HG02588 (cell line): Measurements from ENCODE around the gene ASAP2.

Source experiments
- ATAC-seq: cut with Tn5 transposase; IDR thresholded peaks from one replicate; pipeline ENCODE4 v1.9.1; 2021; ENCODE audit warnings: mild to moderate bottlenecking, moderate library complexity; ENCODE audit not compliant: unreplicated experiment

The ASAP2 gene

DNA sequence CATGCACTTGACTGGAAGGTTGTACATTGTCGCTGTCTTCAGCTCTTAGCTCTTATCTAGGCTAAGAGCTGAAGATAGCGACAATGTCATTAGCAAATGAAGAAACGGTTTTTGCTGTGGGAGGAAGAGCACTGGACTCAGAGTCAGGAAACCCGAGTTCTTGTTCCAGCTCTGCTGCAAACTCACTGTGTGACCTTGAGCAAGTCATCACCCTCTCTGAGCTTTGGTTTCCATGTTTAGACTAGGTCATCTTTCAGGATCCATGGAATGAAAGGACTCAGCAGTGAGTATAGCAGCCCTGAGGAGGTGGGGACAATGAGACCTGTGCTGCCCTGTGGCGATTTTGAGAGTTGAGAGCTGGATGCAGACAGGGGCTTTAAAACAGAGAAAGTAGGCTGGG lies 85.3 kb downstream of the ASAP2 start:
- no peak for ATAC-seq

DNA sequence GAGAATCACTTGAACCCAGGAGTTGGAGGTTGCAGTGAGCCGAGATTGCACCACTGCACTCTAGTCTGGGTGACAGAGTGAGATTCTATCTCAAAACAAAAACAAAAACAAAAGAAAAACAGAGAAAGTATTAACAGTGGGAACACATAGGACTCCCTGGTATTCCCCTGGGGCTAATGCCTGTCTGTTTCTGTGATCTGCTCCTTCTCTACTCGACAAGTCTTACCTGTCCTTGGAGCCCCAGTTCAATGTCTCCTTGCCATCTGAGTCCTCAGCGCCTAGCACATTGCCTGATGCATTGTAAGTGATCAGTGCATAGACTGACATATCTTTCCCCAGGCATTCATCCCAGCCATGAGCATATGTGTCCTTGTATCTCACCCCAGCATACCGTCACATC lies 85.8 kb downstream of the ASAP2 start:
- no peak for ATAC-seq

DNA sequence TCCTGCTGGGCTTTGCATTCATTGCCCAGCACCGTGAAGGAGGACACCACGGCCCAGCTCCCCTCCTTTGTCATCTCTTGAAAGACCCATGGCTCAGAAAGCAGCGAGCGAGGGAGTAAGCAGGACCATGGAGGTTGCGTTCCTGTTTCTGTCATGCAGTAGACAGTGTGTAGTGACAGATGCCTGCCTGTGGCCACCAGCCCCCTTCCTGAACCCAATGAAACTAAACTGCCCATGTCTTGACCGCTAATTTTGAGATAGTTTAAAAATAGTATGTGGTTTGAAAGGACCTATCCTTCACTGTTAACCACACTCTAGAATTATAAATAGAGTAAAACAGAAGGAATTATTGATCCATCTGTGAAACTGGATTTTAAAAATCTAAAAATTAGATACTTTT lies 88.2 kb downstream of the ASAP2 start:
- no peak for ATAC-seq

DNA sequence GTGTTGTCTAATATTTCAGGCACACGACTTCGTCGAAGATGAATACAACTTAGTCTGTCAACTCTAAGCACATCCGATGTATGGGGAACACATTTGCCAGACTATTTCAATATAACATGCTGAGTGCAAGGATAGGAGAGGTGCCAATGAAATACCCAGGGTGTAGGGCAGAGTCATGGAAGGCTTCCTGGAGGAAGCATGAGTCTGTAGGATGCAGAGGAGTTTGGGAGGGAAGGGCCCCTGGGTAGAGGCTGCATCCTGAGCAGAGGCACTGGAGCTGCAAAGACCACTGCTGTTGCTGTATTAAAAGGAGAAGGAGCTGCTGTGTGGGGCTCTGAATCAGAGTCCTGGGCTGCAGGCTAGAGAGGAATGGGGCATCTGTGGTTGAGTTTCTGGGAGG lies 89.9 kb downstream of the ASAP2 start:
- ATAC-seq, result no peak

DNA sequence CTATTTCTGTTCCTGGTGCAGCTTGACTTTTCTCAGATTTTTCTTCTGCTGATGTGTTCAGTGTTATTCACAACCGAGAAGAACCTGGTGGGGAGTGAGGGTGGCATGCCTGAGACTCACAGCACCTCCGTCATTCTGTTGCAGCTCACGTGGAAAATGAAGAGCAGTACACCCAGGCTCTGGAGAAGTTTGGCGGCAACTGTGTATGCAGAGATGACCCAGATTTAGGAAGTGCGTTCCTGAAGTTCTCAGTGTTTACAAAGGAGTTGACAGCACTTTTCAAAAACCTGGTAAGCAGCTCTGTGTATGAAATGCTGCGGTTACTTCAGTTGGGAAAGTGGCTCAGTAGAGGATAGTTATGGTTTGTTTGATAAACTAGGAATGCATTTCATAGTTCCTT lies 90.5 kb downstream of the ASAP2 start:
- ATAC-seq, result no peak

DNA sequence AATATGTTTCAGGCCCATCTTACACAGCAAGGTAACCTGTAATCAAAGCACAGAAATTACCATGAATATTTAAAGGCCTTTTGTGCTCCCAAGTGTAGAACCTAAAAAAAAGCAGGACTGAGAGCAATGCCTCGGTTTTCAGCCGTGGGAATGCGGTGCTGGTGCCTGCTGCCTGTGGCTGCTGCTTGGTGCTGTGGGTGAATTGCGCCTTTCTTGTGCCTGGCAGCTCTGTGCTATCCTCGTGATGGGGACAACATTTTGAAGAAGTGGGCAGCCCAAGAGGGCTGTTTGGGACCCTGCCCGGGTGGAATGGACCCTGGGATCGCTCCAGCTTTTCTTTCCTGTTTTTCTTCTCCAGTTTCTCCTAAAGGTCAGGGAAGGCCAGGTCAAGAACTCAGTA lies 91.2 kb downstream of the ASAP2 start:
- no peak for ATAC-seq

DNA sequence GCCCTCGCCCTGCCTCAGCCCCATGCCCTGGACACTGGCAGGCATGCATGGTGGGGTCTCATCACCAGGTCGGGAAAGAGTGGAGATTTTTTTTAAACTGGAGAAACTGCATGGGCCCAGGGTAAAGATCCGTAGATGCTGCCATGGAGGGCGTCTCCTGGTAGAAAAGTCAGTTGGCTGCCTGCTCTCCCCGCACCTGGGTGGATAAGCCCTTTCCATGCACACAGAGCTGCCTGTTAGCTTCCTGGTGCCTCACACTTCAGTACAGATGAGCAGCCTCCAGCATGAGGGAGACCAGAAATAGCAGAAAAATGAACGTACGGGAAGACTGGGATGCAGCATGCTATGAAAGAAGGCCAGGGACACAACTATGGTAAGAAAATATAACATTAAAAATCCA lies 92.0 kb downstream of the ASAP2 start:
- ATAC-seq, result no peak

DNA sequence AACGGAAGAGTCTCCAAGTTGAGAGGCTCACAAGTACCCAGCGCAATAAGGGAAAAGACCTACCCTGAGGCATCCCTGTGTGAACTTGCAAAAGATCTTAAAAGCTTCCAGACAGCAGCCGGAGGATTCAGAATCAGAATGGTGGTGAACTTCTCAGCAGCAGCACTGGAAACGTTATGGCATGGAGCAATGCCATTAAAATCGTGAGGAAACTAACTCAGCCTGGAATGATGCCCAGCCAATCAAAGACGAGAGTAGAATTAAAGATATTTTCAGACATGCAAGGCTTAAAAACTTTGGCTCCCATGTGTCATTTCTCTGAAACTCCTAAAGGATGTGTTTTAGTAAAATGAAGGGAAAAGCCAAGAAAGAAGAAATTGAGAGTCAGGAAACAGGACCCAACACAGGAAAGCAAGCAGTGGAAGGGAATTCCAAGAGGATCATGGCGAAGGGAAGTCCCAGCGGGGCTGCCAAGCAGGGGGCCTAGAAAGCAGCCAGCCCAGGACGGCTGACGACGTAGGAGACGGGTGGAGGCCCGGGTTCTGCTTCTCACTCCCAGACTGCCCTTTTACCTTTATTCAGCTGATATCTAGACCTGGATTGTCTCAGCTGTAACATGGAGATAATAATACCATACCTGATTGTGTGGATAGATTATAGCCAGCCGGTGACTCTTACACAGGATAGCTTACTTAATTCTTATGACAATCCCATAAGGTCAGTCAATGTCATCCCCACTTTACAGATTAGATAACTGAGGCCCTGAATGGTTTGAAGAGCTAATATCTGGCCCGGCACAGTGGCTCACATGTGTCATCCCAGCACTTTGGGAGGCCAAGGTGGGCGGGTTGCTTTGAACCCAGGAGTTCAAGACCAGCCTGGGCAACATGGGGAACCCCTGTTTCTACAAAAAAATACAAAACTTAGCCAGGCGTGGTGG lies 92.8 kb downstream of the ASAP2 start:
- no peak for ATAC-seq

DNA sequence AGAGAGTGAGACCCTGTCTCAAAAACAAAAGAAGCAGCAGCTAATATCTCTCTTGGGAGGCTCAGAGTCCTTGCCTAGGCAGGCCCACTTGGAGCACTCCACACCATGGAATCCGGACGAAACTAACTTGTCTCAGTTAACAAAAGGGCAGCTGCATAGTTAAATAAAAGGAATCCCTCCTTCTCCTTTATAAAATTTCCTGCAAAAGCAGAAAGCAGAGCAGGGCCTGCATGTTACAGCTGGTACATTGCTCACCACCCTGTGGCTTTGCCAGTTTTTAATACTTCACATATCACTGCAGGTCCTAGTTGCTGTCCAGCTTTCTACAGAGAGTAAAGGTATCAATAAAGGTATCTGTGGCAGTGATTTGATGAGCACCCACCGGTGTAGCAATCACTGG lies 93.6 kb downstream of the ASAP2 start:
- no peak for ATAC-seq

DNA sequence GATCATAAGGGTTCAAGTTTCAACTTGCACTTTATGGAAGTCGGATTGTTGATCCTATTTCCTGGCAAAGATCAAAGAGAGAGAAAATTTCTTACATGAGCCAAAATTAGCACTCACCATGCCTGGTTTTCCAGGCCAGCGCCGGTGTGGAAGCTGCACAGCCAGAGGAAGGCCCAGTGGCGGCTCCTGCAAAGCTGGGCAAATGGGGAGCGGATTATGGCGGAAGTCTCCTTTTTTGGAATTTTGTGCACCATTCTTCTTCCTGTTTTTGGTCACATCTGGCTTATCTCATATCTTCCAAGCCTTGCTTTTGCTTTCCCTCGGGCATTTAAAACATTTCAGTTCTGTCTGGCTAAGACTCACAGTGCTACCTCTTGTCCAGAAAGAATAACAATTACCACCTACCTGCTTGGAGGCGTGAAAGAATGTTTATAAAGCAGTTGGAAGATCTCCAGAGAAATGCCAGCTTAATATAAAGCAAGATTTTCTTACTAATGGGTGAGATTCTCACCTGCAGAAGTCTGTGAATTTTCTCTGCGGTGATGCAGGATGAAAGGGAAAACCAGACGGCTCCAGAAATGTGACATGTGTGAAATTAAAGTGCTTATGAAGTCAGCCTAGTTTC lies 94.3 kb downstream of the ASAP2 start:
- no peak for ATAC-seq

DNA sequence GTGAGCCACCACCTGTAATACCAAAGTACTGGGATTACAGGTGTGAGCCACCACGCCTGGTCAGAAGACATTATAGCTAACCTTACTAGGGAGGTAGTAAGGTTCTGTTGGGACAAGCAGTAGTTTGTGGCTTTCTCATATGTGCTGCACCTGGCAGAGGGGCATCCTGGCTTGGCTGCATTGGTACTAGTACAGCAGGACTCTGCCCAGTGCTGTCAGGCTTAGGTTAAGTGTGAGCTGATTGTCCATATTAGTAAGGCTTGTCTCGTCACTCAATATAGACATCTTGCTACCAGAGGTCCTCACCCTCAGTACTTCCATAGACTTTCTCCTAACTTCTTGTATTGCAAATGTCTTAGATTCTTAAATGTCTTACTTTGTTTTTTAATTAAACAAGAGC lies 96.1 kb downstream of the ASAP2 start:
- no peak for ATAC-seq

DNA sequence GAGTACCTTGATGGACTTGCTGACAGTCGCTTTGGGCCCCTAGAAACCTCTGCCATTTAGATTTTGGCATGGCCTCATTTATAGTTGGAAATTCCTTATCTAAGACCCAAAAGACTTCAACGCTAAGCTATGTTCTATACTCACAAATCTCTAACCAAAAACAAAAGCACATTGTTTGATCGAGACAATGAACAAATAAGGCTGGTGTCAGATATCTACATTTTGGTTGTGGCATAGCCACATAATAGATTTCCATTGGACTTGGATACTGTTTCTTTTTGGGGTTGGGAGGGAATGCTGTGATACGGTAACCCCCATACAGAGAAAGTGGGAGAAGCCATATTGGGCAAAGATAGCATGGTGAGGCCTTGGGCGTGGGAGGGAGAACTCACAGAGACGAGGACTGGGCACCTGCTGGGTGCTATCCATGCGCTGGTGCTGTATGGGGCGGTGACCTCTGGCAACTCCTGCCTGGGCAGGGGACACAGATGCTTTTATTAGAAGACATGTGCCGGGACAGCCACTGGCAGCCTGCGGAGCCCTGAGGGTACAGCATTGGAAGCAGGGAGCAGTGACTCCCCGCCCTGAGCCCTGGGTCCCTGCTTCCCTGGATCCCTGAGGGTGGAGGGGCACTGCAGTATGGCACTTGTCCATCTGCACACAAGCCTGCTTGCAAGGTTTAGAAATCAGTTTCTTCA lies 97.1 kb downstream of the ASAP2 start:
- no peak for ATAC-seq

DNA sequence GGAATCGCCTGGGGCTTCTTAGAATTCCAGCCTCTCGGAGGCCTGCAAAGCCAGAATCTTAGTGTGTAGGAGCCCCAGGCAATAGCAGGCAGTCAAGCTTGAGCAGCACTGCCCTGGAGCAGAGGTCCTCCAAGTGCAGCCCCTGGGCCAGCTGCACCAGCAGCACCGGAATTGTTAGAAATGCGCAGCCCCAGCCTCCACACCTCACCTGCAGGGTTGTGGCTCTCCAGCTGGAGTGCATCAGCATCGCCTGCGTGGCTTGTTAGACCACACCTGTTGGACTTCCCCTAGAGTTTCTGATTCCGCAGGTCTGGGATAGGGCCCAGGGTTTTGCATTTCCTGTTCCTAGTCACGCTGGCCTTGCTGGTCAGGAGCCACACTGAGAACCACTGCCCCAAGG lies 100.3 kb downstream of the ASAP2 start:
- no peak for ATAC-seq

DNA sequence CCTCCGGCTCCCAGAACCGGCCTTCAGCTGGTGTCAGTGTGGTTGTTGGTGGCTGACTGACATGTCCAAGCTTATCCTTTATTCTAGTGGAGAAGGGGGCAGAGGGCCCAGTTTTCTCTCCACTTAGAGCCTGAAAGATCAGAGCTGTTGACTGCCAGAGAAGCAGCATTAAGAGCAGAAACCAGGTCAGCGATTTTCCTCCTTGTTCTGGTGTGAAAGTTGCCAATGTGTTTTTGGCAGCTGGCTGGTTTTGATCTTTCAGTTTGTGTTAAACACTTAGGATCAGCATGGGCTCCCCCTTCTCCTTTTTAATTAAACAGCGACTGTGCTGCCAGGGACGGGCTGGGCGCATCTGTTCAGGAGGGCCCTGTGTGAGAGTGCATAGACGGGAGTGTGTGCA lies 100.9 kb downstream of the ASAP2 start:
- ATAC-seq, result no peak

DNA sequence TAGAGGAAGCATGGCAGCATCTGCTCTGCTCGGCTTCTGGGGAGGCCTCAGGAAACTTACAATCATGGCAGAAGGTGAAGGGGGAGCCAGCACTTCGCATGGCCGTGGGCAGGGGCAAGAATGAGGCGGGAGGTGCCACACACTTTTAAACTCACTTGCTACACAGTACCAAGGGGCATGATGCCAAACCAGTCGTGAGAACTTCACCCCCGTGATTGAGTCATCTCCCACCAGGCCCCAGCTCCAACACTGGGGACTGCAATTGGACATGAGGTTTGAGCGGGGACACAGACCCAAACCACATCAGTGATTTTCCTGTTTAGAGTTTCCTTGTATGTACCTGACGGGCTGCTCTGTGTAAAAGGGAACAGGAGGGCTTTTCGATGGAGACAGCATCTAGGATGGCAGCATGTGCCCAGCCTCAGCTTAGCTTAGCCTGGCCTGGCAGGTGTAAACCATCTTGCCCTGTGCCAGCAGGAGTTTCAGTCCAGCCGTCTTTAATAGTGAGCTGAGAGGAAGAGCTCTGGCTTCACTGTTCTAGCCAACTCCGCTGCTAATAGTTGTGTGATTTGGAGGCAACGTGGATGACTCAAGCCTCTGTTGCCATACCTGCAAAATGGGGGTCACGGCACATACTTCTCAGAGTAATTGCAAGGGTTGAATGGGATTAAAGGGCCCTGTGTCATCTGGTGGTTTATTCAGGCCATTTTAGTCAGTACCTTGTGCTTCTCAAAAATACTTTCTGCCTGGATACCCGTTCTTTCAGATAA lies 101.8 kb downstream of the ASAP2 start:
- ATAC-seq, result no peak

DNA sequence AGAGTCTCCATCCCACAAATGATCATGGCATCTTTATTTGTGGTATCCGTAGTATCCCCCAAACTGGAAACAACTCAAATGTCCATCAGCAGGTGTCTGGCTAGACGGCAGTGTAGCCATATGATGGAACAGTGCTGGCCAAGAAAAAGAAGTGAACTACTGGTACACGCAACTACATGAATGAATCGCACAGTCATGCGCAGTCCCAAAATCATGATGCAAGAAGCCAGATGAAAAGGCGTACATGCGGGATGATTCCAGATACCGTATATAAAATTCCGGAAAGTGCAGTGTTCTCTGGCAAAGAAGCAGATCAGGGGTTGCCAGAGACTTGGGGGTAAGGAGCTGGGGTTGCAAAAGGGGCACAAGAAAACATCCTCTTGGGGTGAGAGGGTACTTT lies 102.5 kb downstream of the ASAP2 start:
- no peak for ATAC-seq

DNA sequence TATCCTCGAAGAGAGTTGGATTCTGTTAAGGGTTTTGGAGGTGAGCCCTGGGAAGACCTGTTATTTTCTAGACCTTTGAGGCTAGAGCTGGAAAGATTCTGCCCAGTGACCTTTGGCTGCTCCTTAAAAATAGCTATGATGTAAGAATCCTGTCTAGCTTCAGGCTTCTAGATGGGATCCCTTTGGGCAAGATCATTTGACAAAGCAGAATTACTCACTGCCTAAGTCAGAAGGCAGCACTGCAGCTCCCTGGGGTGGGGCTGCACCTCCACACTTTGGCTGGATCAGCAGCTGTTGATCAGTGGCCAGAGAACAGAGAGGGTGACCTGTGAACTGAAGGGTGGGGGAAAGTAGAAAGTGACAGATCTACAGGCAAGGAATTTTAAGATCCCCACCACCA lies 103.8 kb downstream of the ASAP2 start:
- ATAC-seq, result no peak

DNA sequence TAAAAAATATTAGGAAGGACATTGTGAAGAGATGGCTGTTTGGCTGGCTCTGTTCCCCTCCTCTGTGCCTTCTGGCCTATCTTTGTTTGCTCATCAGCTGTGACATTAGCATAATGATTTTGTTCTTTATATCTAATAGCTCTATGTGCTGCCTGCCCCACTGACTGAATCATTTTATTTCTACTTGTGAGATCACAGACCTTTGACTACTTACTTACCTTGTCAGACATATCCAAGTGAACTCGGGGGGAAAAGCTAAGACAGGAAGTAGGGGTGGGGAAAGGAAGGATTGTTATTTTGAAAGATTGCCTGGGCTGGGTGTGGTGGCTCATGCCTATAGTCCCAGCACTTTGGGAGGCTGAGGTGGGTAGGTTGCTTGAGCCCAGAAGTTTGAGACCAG lies 104.2 kb downstream of the ASAP2 start:
- no peak for ATAC-seq

DNA sequence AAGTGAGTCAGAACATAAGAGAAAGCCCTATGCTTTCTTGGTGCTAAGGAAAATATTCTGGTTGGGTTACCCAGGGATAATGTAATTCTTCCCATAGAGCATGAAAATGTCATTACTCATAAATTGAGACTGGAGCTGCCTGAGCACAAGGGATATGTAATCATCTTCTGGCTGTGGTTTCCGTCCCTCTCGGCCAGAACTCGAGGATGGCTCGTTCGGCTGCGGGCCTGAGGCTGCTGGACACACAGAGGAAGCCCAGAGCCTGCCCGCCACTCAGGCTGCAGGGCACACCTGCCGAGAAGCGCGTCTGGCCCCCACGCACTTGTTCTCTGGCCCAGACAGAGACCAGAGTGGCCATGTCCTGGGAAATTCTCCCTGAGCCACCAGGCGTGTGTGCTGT lies 104.9 kb downstream of the ASAP2 start:
- no peak for ATAC-seq

DNA sequence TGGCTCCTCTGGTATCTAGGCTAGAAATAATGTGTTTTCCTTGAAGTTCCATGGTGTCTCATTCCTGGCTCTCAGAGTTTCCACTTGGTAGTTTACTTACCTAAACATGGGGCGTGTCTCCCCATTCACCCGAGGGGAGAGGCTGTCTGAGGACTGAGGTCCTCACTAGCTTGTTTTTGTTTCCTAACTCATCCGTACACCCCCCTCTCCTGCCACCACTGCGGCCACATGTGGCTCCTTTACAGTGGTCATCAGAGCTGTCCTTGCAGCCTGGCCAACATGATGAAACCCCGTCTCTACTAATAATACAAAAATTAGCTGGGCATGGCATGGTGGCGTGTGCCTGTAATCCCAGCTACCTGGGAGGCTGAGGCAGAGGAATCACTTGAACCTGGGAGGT lies 106.0 kb downstream of the ASAP2 start:
- ATAC-seq, result no peak

DNA sequence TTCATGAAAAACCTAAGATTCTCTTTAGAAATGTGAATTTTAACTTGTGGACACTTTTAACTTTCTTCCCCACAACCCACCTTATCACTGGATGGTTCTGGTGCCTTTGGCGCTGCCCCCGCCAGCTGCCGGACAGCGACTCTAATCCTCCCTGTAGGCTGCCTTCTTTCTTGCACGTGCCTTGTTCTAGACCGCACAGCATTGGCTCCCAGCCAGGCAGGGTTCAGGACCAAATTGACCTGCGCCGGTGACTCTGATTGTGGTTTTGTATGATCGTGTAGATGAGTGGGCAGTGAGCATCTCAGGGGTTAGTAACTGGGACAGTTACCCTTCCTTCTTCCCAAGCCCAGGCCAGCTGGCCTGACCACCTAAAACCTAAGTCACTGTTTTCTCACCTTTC lies 106.8 kb downstream of the ASAP2 start:
- ATAC-seq, result no peak
